NAMALWA (cell line): ENCODE results near the gene MORN1.
"Not testable (repeated sequence)": the region's sequence is repeated elsewhere in the genome, so short reads cannot be mapped to it uniquely, and the experiment has no call there.

ENCODE experiments used
- DNase-seq: peaks from one replicate; pipeline ENCODE4 v3.0.0-alpha.2; 2015; ENCODE audit warnings: low spot score

The MORN1 gene

DNA sequence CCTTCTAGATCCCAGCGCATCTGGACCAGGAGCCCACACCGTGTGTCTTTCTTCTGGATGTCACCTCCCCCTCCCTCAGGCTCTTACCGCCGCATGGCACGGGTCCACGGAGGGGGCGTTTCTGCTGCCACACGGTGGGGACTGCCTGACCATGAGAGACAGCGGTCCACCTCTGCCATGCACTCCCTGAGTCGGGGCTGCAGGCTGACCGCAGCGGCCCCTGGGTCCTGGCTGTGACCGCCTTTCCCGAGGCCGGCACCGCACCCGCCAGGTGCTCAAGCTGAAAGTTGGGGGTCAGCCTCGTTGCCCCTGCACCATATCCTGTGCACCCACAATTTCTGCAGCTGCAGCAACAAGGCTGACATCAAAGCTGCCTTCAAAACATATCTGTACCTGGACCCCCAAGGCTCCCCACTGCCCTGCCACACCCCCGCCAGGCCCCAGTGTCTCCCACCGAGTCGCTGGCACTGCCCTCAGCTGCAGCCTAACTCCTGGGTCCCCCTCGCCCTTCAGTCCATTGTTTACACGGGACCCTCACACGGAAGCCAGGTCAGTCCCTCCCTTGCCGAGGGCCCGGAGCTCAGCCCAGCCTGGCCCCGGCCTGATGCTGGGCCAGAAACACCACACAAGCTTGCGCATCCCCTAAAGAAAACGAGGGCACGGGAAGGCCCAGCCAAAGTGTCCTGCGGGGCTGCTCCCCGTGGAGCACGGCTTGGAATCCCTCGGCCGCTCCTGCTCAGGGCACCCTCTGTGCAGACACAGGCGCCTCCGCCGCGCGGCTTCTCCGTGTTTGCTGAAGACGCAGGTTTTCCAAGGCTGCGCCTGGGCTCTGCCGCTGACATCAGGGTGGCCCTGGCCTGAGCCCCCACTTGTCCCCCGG is 51.9 kb downstream of the MORN1 start:
- no peak for DNase-seq

DNA sequence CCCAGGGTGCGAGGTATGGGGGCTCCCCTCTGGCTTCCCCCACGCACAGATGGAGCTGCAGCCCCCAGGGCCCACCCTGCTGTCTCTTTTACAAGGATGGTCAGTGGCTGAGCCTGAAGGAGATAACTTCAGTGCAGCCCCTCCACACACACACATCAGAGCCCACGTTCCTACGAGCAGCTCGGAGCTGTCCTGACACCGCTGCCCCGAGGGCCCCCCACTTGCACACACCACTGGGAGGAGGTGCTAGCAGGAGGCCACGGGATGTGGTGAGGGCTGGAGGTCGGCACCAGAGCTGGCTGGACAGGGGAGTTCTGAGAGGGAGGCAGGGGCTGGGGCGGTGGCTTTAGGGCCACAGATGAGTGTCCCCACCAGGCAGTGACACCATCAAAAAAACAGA is 53.9 kb downstream of the MORN1 start:
- DNase-seq = no peak

DNA sequence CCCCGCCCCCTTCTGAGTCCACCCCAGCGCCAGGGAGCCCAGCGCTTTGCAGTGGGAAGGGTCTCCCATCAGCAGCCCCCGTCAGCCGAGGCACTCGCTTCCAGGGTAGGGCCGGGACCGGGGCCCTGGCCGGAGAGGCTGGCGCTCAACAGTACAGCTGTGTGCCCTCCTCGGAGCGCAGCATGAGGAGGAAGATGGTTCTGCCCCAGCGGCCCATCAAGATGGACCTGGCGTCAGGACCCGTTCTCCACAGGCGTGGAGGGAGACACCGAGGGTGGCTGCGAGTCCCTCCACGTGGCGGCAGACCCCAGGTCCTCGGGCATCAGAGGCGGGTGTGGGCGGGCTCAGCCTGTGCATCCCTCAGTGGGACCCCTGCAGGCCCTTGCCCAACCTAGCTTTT is 54.3 kb downstream of the MORN1 start:
- no peak for DNase-seq

DNA sequence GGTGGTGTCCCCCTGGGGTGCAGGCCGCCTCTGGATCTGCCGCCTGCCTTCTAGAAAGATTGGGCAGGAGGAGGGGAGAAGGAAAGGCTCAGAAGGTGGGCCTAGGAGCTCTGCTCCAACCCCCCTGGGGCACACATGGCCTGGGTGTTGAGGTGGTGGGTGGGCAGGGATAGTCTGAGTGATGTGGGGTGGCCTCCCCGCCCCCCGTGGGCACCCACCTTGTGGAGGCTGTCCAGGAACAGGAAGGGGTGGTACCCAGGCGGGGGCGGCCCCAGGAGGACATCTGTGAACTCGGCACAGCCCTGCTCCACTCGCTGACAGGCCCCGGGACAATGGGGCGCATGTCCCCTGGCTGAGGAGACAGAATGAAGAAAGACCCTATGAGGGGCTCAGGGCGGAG is 54.9 kb downstream of the MORN1 start:
- no peak for DNase-seq

DNA sequence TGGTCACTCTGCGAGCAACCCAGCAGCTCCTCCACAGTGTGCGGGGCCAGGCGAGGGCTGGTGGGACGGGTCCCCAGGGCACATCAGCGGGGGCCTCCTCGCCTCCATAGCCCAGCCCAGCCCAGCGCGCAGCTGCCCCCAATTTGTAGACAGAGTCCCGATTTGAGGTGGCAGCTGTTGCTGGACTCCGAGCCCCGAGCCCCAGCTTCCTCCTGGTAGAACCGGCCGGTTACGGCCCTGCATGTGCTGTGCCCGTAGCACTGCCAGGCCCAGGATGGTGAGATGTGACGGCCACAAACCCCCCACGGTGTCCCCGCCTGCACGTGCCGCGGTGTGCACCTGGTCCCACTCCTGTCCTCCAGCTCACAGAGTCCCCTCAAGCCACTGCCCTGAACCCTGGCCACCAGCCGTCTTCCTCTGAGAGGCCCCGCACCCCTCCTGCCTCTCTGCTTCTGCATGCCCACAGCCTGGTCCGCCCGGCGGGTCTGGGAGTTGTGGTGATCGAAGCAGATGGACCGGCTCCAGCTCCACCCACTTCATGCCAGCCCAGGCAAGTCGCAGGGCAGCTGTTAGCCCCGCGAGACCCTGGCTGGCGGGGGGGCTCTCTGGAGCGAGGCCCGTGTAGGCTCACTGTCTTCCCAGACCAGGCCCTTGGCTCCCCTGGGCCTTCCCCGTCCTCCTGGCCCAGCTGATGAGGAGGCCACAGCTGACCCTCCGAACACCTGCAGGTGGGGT is 55.5 kb downstream of the MORN1 start:
- no peak for DNase-seq

DNA sequence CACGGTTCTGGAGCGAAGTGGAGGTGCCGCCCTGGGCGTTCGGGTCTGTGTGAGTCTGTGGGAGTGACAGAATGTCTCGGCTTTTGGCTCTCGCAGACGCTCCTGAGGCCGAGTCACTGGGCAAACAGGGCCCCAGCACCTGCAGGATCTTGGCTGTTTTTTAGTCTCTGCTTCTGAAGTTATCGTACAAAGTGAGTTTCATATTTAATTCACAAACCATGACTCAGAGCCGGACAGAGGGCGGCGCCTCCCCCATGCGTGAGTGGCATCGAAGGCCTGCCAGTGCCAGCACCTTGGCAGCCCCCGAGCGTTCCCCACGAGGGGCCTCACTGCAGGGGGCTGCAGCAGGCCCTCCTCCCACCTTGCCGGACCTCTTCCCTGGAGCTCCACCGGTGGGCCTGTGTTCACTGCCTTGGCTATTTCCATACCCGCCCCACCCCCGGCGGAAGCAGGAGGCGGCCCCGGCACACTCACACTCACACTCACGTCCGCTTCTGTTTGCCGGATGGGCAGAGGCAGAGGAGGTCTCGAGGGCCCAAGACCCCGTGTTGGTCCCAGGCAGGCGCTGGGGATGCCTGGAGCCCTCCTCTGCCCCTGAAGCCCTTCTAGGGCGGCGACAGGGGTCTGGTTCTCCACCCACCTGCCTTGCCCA is 56.3 kb downstream of the MORN1 start:
- no peak for DNase-seq

DNA sequence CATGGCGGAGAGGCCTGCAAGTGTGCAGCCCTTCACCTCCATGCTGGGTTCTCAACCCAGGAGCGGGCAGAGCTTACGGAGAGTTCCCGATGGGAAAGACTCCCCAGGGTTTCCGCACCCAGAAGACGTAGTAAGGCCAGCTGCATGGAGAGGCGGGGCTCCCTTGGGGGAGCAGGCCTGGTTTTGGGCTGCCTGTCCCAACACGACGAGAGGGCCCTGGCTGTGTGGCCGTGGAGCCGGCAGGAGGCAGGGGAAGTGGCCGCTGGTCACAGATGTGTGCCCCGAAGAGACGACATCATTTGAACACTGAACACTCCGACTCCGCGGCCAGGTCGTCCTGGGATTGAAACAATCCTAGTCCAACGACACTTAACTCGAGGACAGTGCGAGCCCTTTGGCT is 57.0 kb downstream of the MORN1 start:
- no peak for DNase-seq

DNA sequence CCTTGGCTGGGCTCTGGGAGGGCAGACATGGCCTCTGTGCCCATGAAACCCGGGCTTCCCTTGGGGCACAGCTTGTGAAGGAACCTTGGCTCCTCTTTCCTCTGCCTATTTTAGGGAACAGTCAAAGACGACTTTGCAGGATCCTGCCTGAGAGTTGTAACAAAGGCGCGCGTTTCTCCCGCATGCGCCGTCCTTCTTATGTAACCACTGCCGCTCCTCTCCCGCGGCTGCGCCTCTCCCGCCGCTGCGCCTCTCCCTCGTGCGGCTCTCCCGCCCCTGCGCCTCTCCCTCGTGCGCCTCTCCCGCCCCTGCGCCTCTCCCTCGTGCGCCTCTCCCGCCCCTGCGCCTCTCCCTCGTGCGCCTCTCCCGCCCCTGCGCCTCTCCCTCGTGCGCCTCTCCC is 59.8 kb downstream of the MORN1 start:
- not testable (repeated sequence) for DNase-seq

DNA sequence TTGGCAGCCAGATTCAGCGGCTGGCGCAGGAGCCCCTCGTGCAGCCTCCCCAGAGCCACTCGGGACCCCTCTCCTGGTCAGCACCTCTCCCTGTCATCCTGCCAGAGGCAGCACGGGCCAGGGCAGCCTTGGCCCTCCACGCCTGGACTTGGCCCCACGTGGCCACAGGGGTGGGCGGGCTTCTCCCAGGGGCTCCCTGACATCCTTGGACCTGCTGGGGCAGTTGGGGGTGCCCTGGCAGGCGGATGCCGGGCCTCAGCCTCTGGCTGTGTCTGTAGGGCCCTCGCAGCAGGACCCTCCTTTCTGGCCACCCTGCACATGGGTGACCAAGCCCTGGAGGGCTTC is 60.2 kb downstream of the MORN1 start:
- no peak for DNase-seq

DNA sequence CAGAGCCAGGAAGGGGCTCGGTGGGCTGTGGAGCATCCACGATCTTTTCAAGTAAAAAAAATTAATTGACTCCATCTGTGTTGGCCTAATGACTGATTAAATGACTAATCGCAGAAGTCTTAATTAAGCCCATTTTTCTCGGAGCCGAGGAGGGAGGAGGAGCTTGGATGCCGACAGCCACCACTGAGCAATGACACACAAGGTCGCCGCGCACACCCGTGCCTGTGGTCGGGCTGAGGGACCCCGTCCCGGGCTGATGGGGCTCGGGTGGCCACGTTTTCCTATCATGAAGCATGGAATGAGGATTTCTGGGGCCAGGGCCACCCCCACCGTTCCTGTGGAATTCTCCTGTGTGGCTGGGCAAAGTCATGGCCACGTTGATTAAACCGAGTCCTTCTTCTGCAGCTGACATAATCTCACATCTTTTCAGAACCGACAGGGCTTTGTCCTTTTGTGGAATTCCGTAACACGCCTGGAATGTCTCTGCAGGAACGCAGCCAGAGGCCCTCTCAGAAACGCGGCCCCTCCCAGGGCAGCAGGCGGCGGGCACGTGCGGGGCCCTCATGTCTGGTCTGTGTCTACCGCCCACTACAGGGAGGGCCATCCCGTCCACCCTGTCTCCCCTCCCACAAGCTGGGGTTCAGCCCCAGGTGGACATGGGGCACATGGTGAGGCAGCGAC is 60.7 kb downstream of the MORN1 start:
- no peak for DNase-seq

DNA sequence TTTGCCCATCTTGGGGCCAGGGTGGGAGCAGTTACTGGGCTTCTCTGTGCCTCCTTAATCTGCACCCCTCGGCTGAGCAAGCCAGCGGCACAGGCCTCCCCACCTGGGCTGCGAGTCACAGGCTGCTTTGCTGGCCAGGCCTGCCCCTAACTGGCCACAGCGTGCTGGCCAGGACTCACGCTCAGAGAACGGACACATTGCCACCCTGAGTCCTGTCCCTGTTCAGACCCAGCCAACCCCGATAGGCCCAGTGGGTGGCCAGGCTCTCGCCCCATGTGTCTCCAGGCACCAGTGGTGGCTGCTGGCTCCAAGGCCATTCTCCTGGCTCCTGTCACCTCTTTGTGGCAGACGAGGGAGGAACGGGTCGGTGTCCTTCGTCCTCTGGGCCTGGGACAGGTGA is 61.3 kb downstream of the MORN1 start:
- DNase-seq = no peak

DNA sequence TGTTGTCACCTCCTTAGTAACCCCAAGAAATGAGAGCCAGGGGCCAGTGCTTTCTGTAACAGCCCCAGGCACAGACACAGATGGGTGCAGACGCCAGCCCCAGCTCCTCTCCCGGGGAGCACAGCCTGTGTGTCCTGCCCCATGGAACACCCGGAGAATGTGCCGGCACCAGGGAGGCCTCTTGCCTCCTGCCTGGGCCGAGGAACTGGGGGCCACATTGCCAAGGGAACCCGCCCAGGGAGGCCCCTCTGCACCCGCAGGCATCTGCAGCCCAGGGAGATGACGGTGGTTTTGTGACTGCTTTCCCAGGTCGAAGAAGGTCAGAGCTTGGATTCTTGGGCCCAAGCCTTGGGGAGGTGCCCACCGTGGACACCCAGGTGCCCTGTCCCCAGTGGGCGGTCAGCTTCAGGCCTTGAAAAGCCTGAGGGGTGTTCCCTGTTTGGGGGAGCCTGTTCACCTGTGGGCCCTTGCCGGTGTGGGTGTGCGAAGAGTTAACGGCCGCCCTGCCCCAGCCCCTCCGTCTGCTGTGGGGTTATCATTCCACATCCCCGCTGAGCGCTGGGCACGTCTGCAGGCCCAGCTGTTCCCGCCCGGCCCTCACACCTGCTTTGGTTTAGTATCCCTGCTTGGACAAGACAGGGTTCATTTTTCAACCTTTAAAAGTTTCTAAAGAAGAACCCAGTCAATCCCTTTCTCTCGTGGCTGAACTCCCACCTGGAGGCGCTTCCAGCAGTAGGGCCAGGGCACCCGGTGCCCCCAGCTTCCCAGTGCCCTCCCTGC is 62.5 kb downstream of the MORN1 start:
- no peak for DNase-seq

DNA sequence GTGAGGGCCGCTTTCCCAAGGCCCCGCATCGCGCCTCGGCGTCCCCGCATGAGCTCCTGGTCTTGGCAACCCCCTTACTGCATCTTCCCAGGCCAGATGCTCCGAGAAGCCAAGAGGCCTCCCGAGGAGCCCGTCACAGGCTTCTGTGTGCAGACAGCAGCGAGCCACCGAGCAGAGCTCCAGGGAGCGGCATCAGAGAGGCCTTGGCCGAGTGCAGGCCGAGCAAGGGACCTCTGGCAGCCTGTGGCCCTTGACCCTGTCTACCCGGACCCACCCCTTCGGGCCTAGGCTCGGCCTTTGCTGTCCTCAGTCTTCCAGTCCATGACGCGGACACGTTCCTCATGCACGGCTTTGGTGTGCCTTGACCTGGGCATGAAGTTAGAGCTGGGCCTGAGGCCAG is 63.5 kb downstream of the MORN1 start:
- DNase-seq = no peak

DNA sequence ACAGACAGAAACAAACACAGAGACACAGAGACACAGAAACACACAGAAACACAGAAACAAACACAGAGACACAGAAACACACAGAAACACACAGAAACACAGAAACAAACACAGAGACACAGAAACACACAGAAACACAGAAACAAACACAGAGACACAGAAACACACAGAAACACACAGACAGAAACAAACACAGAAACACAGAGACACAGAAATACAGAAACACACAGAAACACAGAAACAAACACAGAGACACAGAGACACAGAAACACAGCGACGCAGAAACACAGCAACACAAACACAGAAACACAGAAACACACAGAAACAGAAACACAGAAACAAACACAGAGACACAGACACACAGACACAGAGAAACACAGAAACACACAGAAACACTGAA is 64.2 kb downstream of the MORN1 start:
- DNase-seq = not testable (repeated sequence)

DNA sequence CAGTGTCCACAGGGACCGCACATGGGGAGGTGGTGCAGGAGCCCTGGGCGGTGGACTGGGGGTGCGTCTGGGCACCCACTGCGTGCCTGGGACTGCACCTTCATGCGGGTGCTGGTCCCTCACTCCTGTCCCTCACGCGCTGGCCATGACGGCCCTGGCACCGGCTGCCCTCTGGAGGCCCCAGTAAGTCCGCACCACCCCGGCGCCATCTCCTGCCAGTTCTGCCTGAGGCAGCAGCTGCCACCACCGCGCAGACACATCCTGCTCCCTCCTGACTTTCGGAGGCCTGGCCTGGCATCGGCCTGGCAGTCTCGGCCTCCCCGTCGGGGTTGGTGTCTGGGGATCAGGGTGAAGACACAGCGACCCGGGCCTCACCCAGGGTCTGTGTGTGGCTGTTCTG is 64.8 kb downstream of the MORN1 start:
- no peak for DNase-seq

DNA sequence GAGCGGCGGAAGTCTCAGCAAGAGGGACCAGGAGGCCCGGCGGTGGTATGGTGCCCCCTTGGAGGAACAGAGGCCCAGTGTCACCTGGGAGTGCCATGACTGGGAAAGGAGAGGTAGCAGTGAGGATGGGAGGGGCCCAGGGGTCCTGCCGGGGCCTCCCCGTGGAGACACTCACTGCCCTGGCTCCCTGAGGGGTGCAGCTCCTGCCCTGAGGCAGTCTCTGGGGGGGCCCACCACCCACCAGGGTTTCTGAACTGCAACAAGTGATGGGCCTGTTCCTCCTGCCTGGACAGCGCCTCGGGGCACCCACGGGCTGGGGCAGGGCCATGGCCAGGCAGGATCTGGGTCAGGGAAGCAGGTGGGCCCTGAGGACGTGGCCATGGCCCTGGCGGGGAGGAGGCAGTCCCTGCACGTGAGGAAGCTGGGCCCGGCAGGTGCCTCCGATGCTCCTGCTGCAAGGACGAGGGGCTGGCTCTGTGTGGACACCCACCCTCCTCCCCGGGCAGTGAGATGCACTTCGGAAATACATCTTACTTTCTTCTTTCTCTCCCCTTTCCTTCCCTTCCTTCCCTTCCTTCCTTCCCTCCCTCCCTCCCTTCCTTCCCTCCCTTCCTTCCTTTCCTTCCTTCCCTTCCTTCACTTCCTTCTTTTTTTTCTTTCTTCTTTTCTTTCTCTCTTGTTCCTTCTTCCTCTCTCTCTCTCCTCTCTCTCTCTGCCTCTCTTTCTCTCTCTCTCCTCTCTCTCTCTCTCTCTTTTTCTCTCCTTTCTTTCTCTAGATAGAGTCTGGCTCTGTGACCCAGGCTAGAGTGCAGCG is 66.6 kb downstream of the MORN1 start:
- no peak for DNase-seq

DNA sequence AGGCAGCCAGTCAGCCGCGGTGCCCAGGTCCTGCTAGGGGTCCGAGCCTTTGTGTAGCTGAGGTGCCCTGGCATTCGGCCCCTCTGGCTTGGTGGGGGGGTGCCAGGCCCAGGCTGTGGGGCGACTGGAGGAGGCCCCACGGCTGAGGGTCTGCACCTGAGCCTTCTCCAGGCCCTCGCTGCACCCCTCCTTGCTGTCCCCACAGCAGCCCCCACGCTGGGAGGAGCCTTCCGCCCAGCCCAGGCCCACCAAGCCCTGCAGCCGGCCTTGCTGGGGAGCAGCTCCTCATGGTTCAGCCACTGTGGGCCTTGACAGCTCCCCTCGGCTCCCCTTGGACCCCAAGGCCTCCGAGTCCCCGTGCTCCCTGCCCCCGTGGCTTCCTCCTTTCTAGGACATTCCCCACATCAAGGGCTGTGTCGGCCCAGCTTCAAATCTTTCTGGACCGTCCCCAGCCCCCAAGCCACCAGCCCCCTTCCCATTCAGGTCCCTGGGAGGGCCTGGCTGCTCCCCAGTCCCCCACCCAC is 67.8 kb downstream of the MORN1 start:
- no peak for DNase-seq

DNA sequence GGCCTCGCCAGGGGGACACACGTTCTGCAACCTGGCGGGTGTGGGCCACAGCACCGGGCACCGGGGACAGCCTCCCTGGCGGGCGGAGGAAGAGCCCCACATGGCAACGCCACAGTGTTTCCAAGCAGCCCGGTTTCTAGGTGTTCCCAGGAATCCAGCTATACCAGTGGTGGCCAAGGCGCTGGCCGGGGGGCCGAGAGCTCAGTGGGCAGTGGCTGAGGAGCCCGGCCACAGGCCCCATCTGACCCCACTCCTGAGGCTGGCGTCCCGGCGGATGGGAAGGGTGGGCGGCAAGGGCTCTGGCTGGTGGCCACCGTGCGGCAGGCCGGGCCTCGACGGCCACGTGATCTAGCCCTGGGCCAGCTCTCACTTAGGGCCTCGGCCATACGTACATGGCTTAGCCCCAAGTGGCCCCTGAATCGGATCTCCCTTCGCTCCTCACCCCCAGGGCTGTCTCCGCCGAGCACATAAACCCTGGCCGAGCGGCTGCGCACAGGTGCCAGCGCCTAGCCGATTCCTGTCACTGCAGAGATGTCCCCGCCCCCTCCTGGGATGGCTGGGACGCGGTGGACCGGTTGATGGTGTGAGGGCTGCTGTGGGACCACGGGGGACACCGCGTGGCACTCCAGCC is 68.7 kb downstream of the MORN1 start:
- DNase-seq = no peak

DNA sequence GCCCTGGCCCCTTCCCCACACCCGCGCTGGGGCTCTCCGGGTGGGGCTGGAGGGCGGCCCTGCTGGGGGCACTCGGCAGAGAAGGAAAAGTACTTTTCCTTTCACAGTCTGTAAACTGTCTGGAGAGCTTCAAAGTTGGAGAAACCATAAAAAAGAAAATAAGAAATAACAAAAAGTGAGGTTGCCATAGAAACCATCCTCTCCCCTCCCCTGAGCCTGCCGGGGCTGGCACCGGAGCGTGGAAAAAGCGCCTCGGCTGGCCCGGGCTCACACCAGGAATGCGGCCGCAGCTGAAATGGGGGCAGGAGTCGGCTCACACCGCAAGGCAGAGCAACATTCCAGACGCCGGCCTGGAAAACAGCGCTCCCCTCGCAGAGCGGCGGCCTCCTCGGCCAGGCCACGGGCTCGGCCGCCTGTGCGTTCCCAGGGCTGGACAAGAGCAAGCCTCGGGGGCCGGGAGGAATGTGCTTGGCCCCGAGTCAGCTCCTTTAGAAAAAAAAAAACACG is 69.2 kb downstream of the MORN1 start:
- DNase-seq = no peak
